Spleen (tissue), 11 donors: ENCODE data around the gene WNK2. TPM values are rescaled to one million over a fixed set of nuclear protein-coding genes. Genes with fewer than 3 reads are reported as not detected.

Experiments
- DNase-seq: peaks from one replicate; pipeline ENCODE4 v3.0.0-alpha.2; 2020
- H3K27ac ChIP-seq, 8 donors: fragments of 200-600 bp; sonication (generic) in 7 of 8; 1 replicate in 4 of 8; 2 replicates in 4 of 8; pipeline versions ENCODE4 v1.5.0 to v1.8.0; 2016 to 2021; ENCODE audit warnings: inconsistent platforms in 4 of 8, mild to moderate bottlenecking in 4 of 8, moderate library complexity in 1 of 8
- H3K27me3 ChIP-seq, 7 donors: fragments of 200-600 bp; sonication (generic) in 6 of 7; replicated peaks in 1 of 7; 1 replicate in 4 of 7; 2 replicates in 3 of 7; pipeline versions ENCODE4 v1.5.0 to v1.8.0; 2016 to 2021; ENCODE audit warnings: inconsistent platforms in 3 of 7, mild to moderate bottlenecking in 1 of 7
- H3K36me3 ChIP-seq, 6 donors: fragments of 200-600 bp; sonication (generic) in 5 of 6; 1 replicate in 4 of 6; 2 replicates in 2 of 6; pipeline versions ENCODE4 v1.5.0 to v1.8.0; 2016 to 2021; ENCODE audit warnings: inconsistent platforms in 2 of 6
- H3K4me1 ChIP-seq, 6 donors: fragments of 200-600 bp; sonication (generic) in 5 of 6; 1 replicate in 3 of 6; 2 replicates in 3 of 6; pipeline versions ENCODE4 v1.5.0 to v1.8.0; 2016 to 2021; ENCODE audit warnings: inconsistent platforms in 3 of 6
- H3K4me3 ChIP-seq, 8 donors: fragments of 200-600 bp; sonication (generic) in 7 of 8; 1 replicate in 4 of 8; 2 replicates in 4 of 8; pipeline versions ENCODE4 v1.5.0 to v1.8.0; 2016 to 2021; ENCODE audit warnings: inconsistent platforms in 4 of 8, mild to moderate bottlenecking in 4 of 8, moderate library complexity in 2 of 8
- H3K9me3 ChIP-seq, 8 donors: fragments of 200-600 bp; sonication (generic) in 7 of 8; 1 replicate in 4 of 8; 2 replicates in 4 of 8; pipeline versions ENCODE4 v1.5.0 to v1.8.0; 2016 to 2021; ENCODE audit warnings: inconsistent platforms in 4 of 8
- CTCF ChIP-seq, 11 experiments: fragments of 200-600 bp in 7 of 11; fragments of 450-650 bp in 4 of 11; sonication (generic) in 4 of 11; IDR thresholded peaks in 8 of 11; conservative IDR thresholded peaks in 3 of 11; 1 replicate in 7 of 11; 2 replicates in 4 of 11; pipeline versions ENCODE4 v1.4.0 to v1.8.0; 2016 to 2021; ENCODE audit warnings: antibody characterized with exemption in 11 of 11, inconsistent platforms in 4 of 11, mild to moderate bottlenecking in 1 of 11
- POLR2A ChIP-seq, 3 donors: fragments of 450-650 bp; IDR thresholded peaks; one replicate each; pipeline ENCODE4 v1.5.1; 2017; ENCODE audit warnings: antibody characterized with exemption in 3 of 3, mild to moderate bottlenecking in 1 of 3
- POLR2AphosphoS5 ChIP-seq, 3 donors: sonication (generic); formaldehyde crosslinking; IDR thresholded peaks; one replicate each; pipeline ENCODE4 v1.5.1; 2017; ENCODE audit warnings: antibody characterized with exemption in 3 of 3
- WGBS, 5 donors: extraction: QIAGEN DNeasy Blood & Tissue Kit in 3 of 5; methylation state at CpG; one replicate each; pipeline versions ENCODE4 v1.1.5 to v1.1.7; 2013 to 2018; 5-methylcytosine and 5-hydroxymethylcytosine counted together
- intact Hi-C: fragments of 100-400 bp; cut with DNase I; formaldehyde crosslinking; loops from one replicate; pipeline ENCODE4 v1.15.0; 2023; ENCODE audit warnings: low total_unique reads
- polyA plus RNA-seq, 3 donors: library from polyadenylated mRNA; stranded (reverse); fragments of 200-250 nt; gene quantifications; one replicate each; pipeline ENCODE4 v1.2.1, GENCODE V29; 2013
- total RNA-seq, 7 donors: library from RNA; depleted of rRNA in 3 of 7; stranded (reverse); fragments of >200 nt in 3 of 7; fragmentation: NEBNext Ultra II Directional in 4 of 7; extraction: Animal tissue kit (Norgen Biotek cat#: 25700) in 4 of 7; gene quantifications; one replicate each; pipeline versions ENCODE4 v1.1.0 to v1.2.1, GENCODE V29; 2016 to 2021
- donor health status: healthy with polysubstance abuse.
- donor health status: DM: no; HTN: no; CAD: no; lungs with moderate emphysema.
- donor health status: DM: no; HTN: no; CAD: no.
- donor health status: Bipolar disorder and iron deficiency.
- donor health status: healthy.
- donor health status: DM: no; HTN: no; CAD: no.
- donor health status: DM: yes; HTN: yes; CAD: no.

The WNK2 gene
- total and polyA plus RNA-seq, 10 donors: 1.8 to 20.0 (median 7.3) TPM

- TF ChIP-seq POLR2AphosphoS5 (IDR thresholded peaks at IDR 0.05) (no peak), CTCF (IDR thresholded peaks at IDR 0.05 in 8 of 11, conservative IDR thresholded peaks at IDR 0.05 in 3 of 11) (no peak), POLR2A (IDR thresholded peaks at IDR 0.05) (no peak)
- H3K4me1 ChIP-seq: peaks cover under 1 to 9% (median 2%) of the 10 kb centered on the region in 6 donors
- intact Hi-C loops: no loop called here
- H3K9me3 ChIP-seq: no peaks in the 10 kb centered on the region
- peaks cover 0 to 5% (median 0%) of the 10 kb centered on the region in 7 donors for H3K27me3 ChIP-seq
- no peak overlapping the region for H3K27ac ChIP-seq
- no peak overlapping the region for H3K4me3 ChIP-seq
- peak; percentile 54 for DNase-seq
- no peaks in the 10 kb centered on the region for H3K36me3 ChIP-seq
- WGBS, 5 donors: 90 to 96% (median 93%) methylated on average over 24 of the region's 24 CpGs
Measured at GRCh38 chr9:93307468-93308157, 123.7 kb downstream of the WNK2 start.

- intact Hi-C loops: no loop called here
- Histone ChIP-seq H3K27ac (no peak overlapping the region), H3K4me3 (no peak overlapping the region), H3K27me3 (peaks cover 0 to 7% (median 0%) of the 10 kb centered on the region in 7 donors), H3K4me1 (peaks cover 0 to 3% (median 0%) of the 10 kb centered on the region in 6 donors), H3K36me3 (no peaks in the 10 kb centered on the region), H3K9me3 (no peaks in the 10 kb centered on the region)
- peak; percentile 59 for DNase-seq
- TF ChIP-seq POLR2AphosphoS5 (IDR thresholded peaks at IDR 0.05) (no peak), CTCF (IDR thresholded peaks at IDR 0.05 in 8 of 11, conservative IDR thresholded peaks at IDR 0.05 in 3 of 11) (no peak), POLR2A (IDR thresholded peaks at IDR 0.05) (no peak)
- WGBS, 5 donors: 93 to 98% (median 95%) methylated on average over 8 to 22 of the region's 22 CpGs
Measured at GRCh38 chr9:93308158-93308602, 124.2 kb downstream of the WNK2 start.

- H3K4me1 ChIP-seq: no peaks in the 10 kb centered on the region
- intact Hi-C loops: no loop called here
- WGBS, 5 donors: 92 to 97% (median 94%) methylated on average over 6 to 7 of the region's 7 CpGs
- TF ChIP-seq POLR2AphosphoS5 (IDR thresholded peaks at IDR 0.05) (no peak), POLR2A (IDR thresholded peaks at IDR 0.05) (no peak), CTCF (IDR thresholded peaks at IDR 0.05 in 8 of 11, conservative IDR thresholded peaks at IDR 0.05 in 3 of 11) (no peak)
- peaks cover 0 to 7% (median 0%) of the 10 kb centered on the region in 7 donors for H3K27me3 ChIP-seq
- H3K9me3 ChIP-seq: no peaks in the 10 kb centered on the region
- peak; percentile 65 for DNase-seq
- H3K4me3 ChIP-seq: no peak overlapping the region
- no peak overlapping the region for H3K27ac ChIP-seq
- H3K36me3 ChIP-seq: no peaks in the 10 kb centered on the region
Measured at GRCh38 chr9:93308676-93309075, 124.7 kb downstream of the WNK2 start.

GRCh38 chr9:93309889-93310425 is 126.0 kb downstream of the WNK2 start:
- Histone ChIP-seq H3K4me1 (no peaks in the 10 kb centered on the region), H3K9me3 (no peaks in the 10 kb centered on the region), H3K27ac (no peak overlapping the region), H3K27me3 (peaks cover 0 to 7% (median 0%) of the 10 kb centered on the region in 7 donors), H3K36me3 (no peaks in the 10 kb centered on the region), H3K4me3 (no peak overlapping the region)
- intact Hi-C loops: no loop called here
- TF ChIP-seq POLR2A (IDR thresholded peaks at IDR 0.05) (no peak), POLR2AphosphoS5 (IDR thresholded peaks at IDR 0.05) (no peak), CTCF (IDR thresholded peaks at IDR 0.05 in 8 of 11, conservative IDR thresholded peaks at IDR 0.05 in 3 of 11) (no peak)
- WGBS, 5 donors: 91 to 97% (median 92%) methylated on average over 7 of the region's 7 CpGs
- no peak for DNase-seq
